GM12878 (cell line): ENCODE results near the gene NFKBIB. TPM values are rescaled to one million over a fixed set of nuclear protein-coding genes. Genes with fewer than 3 reads are reported as not detected.

ENCODE experiments used
- ATAC-seq: fragments of 200-7000 bp; cut with Tn5 transposase; 3 replicates; pipeline ENCODE4 v1.9.1; 2020; ENCODE audit warnings: mild to moderate bottlenecking, moderate library complexity
- BruUV-seq: library from RNA; stranded (reverse); fragments of 400-500 nt; replicated peaks from 2 replicates; lab custom pipeline; 2021; lab: Mats Ljungman, UMichigan
- CTCF ChIA-PET: fragments of 300-600 bp; sonication (Branson Sonifier 250); formaldehyde crosslinking; extraction: SDS; loops from one replicate; lab custom pipeline; 2021; ENCODE audit warnings: inconsistent platforms; lab: Yijun Ruan, JAX
- POLR2A ChIA-PET: fragments of 350-600 bp; formaldehyde crosslinking; extraction: SDS; loops from one replicate; lab custom pipeline; 2021; ENCODE audit warnings: inconsistent platforms; lab: Charles Lee
- RAD21 ChIA-PET: fragments of 300-600 bp; sonication (Branson Sonifier 250); formaldehyde crosslinking; loops from one replicate; lab custom pipeline; 2023; ENCODE audit warnings: antibody characterized with exemption; ENCODE audit not compliant: unreplicated experiment; lab: Charles Lee
- SMC1A ChIA-PET: fragments of 300-600 bp; sonication (Branson Sonifier 250); formaldehyde crosslinking; loops from one replicate; lab custom pipeline; 2023; ENCODE audit not compliant: unreplicated experiment, uncharacterized antibody; lab: Charles Lee
- DNase-seq: peaks from one replicate; pipeline ENCODE4 v3.0.0-alpha.2; 2011; ENCODE audit warnings: low read depth, low spot score
- FAIRE-seq: peaks from 3 replicates; lab custom pipeline; 2011; peaks lifted over from hg19 to GRCh38; lab: Jason Lieb, UNC
- H2AFZ ChIP-seq: 2 replicates; pipeline ENCODE4 v1.6.0; 2011; ENCODE audit warnings: low read depth, low read length, control low read depth; ENCODE audit not compliant: control insufficient read depth
- H3K27ac ChIP-seq: 2 replicates; pipeline ENCODE4 v1.5.1; 2011; ENCODE audit warnings: control low read depth; ENCODE audit not compliant: control insufficient read depth, insufficient read depth
- H3K27me3 ChIP-seq, 2 experiments: replicated peaks in 1 of 2; 2 replicates each; pipeline versions ENCODE4 v1.6.0 to v1.6.1; 2011; ENCODE audit warnings: low read length in 1 of 2; ENCODE audit not compliant: control insufficient read depth in 2 of 2, insufficient read depth in 2 of 2
- H3K36me3 ChIP-seq, 2 experiments: 2 replicates each; pipeline ENCODE4 v1.5.1; 2011; ENCODE audit warnings: low read length in 1 of 2; ENCODE audit not compliant: control insufficient read depth in 2 of 2, insufficient read depth in 2 of 2
- H3K4me1 ChIP-seq: 2 replicates; pipeline ENCODE4 v1.6.1; 2011; ENCODE audit warnings: mild to moderate bottlenecking, low read length, moderate library complexity, mixed read lengths; ENCODE audit not compliant: control insufficient read depth, insufficient read depth
- H3K4me2 ChIP-seq: 2 replicates; pipeline ENCODE4 v1.6.0; 2011; ENCODE audit warnings: control low read depth; ENCODE audit not compliant: control insufficient read depth, insufficient read depth
- H3K4me3 ChIP-seq: fragments of 200-600 bp; sonication (generic); 2 replicates; pipeline ENCODE4 v1.5.1; 2016
- H3K79me2 ChIP-seq: 2 replicates; pipeline ENCODE4 v1.6.0; 2011; ENCODE audit warnings: low read length; ENCODE audit not compliant: control insufficient read depth, insufficient read depth
- H3K9ac ChIP-seq: 2 replicates; pipeline ENCODE4 v1.8.0; 2011; ENCODE audit warnings: low read length, control low read depth, mixed read lengths; ENCODE audit not compliant: control insufficient read depth, insufficient read depth
- H3K9me3 ChIP-seq: replicated peaks from 3 replicates; pipeline ENCODE4 v1.5.1; 2011; ENCODE audit warnings: mild to moderate bottlenecking, low read length; ENCODE audit not compliant: control insufficient read depth, insufficient read depth
- H4K20me1 ChIP-seq: 2 replicates; pipeline ENCODE4 v1.6.0; 2011; ENCODE audit not compliant: control insufficient read depth, insufficient read depth
- BCL11A ChIP-seq: IDR thresholded peaks from 2 replicates; pipeline ENCODE4 v1.6.1; 2011; ENCODE audit warnings: low read depth, low read length
- CBFB ChIP-seq: IDR thresholded peaks from 2 replicates; pipeline ENCODE4 v1.6.1; 2016; ENCODE audit warnings: antibody characterized with exemption, low read depth
- EP300 ChIP-seq, 2 experiments: fragments of 150-350 bp in 1 of 2; IDR thresholded peaks; 2 replicates each; pipeline ENCODE4 v1.6.1; 2011 to 2012; ENCODE audit warnings: low read depth in 2 of 2, low read length in 2 of 2, borderline replicate concordance in 1 of 2, improper control_type of control experiment in 1 of 2, inconsistent platforms in 1 of 2; ENCODE audit not compliant: control insufficient read depth in 1 of 2
- EZH2 ChIP-seq: IDR thresholded peaks from 2 replicates; pipeline ENCODE4 v1.6.1; 2012; ENCODE audit warnings: low read depth, mild to moderate bottlenecking, control low read depth, inconsistent platforms, low read length, borderline replicate concordance; ENCODE audit not compliant: control insufficient read depth
- KDM1A ChIP-seq: fragments of 200-600 bp; sonication (generic); IDR thresholded peaks from 2 replicates; pipeline ENCODE4 v1.6.1; 2016; ENCODE audit warnings: borderline replicate concordance
- MEF2A ChIP-seq: IDR thresholded peaks from 2 replicates; pipeline ENCODE4 v1.6.1; 2011; ENCODE audit warnings: low read depth, mild to moderate bottlenecking, low read length, moderate library complexity; ENCODE audit not compliant: insufficient read depth
- NFIC ChIP-seq: IDR thresholded peaks from 2 replicates; pipeline ENCODE4 v1.6.1; 2012; ENCODE audit warnings: low read depth, mild to moderate bottlenecking, inconsistent platforms, low read length, moderate library complexity
- NFYB ChIP-seq: IDR thresholded peaks from 2 replicates; pipeline ENCODE4 v1.6.1; 2011; ENCODE audit warnings: low read depth, mild to moderate bottlenecking, low read length, improper control_type of control experiment, moderate library complexity; ENCODE audit not compliant: insufficient read depth
- PML ChIP-seq: IDR thresholded peaks from 2 replicates; pipeline ENCODE4 v1.6.1; 2012; ENCODE audit warnings: low read length, inconsistent platforms
- RB1 ChIP-seq: fragments of 450-650 bp; formaldehyde crosslinking; IDR thresholded peaks from 2 replicates; pipeline ENCODE4 v1.6.1; 2017; ENCODE audit warnings: mild to moderate bottlenecking, borderline replicate concordance
- SIN3A ChIP-seq: IDR thresholded peaks from 2 replicates; pipeline ENCODE4 v1.6.1; 2012; ENCODE audit warnings: low read depth, low read length, improper control_type of control experiment
- TCF12 ChIP-seq: IDR thresholded peaks from 2 replicates; pipeline ENCODE4 v1.6.1; 2011; ENCODE audit warnings: low read depth, mild to moderate bottlenecking, low read length
- WGBS: methylation state at CpG from one replicate; pipeline ENCODE4 v1.1.6; 2016; ENCODE audit warnings: low lambda C conversion rate; ENCODE audit not compliant: insufficient replicate concordance, insufficient coverage; ENCODE audit errors: missing lambda C conversion rate; 5-methylcytosine and 5-hydroxymethylcytosine counted together
- in situ Hi-C: fragments of 300-500 bp; cut with MboI; formaldehyde crosslinking; loops from 9 replicates; pipeline ENCODE4 v1.14.3; 2018; ENCODE audit warnings: mixed read lengths
- intact Hi-C: fragments of 100-400 bp; cut with micrococcal nuclease; formaldehyde crosslinking; loops from one replicate; pipeline ENCODE4 v1.14.2; 2022; ENCODE audit not compliant: unreplicated experiment
- polyA plus RNA-seq, 11 experiments: library from polyadenylated mRNA; depleted of rRNA in 4 of 11; unstranded in 6 of 11; stranded (reverse) in 5 of 11; fragments of >200 nt; fragmentation: Nextera tagmentation in 4 of 11; fragmentation: Illumina TruSeq in 1 of 11; extraction: Ambion mirVana in 4 of 11; extraction: Trizol in 1 of 11; gene quantifications; 1 replicate in 1 of 11; 2 replicates in 10 of 11; pipeline versions ENCODE4 v1.2.1 to v1.2.3, GENCODE V29; 2011 to 2016; ENCODE audit warnings: inconsistent platforms in 2 of 11, missing spikeins in 2 of 11, low read depth in 1 of 11
- total RNA-seq, 4 experiments: library from RNA; depleted of rRNA in 3 of 4; stranded (reverse); fragments of >200 nt in 3 of 4; fragmentation: Illumina TruSeq in 1 of 4; extraction: Trizol in 1 of 4; gene quantifications; 2 replicates each; pipeline versions ENCODE4 v1.2.1 to v1.2.3, GENCODE V29; 2013 to 2021
- TF ChIP-seq, protein P1 (sequence below): IDR thresholded peaks from 2 replicates; pipeline ENCODE4 v1.6.1; 2012; ENCODE audit warnings: low read depth, low read length, improper control_type of control experiment
- TF ChIP-seq, protein P2 (sequence below): fragments of 450-650 bp; formaldehyde crosslinking; IDR thresholded peaks from 2 replicates; pipeline ENCODE4 v1.5.0; 2022; ENCODE audit warnings: mild to moderate bottlenecking, missing genetic modification characterization
- TF ChIP-seq, protein P3 (sequence below): IDR thresholded peaks from 2 replicates; pipeline ENCODE4 v1.6.1; 2012; ENCODE audit warnings: low read depth, low read length, improper control_type of control experiment
- TF ChIP-seq, protein P4 (sequence below): fragments of 450-650 bp; IDR thresholded peaks from 2 replicates; pipeline ENCODE4 v1.6.1; 2017; ENCODE audit warnings: low read depth, mild to moderate bottlenecking, moderate library complexity

Gene NFKBIB
- total and polyA plus RNA-seq, 10 of the 15 experiments (the other 5 are each of a cell fraction or from before 2014, with no cell fraction given) = 1.2 to 60.9 (median 31.0) TPM

DNA sequence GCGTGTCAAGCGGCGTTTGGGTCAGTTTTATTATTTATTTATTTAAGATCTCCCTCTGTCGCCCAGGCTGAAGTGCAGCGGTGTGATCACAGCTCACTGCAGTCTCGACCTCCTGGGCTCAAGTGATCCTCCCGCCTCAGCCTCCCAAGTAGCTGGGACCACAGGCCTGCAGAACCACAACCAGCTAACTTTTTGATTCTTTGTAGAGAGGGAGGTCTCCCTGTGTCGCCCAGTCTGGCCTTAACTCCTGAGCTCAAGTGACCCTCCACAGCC is 31.7 kb downstream of the NFKBIB start:
- CTCF ChIA-PET = interaction anchor here (0.6 to 4.2 kb wide), 17 partner anchors 9 to 595 kb away, joined by 3 to 50 read pairs (median 8); partner anchors contain the start of genes NFKBIB, RINL and SIRT2
- no peaks in the 10 kb centered on the region for H4K20me1 ChIP-seq
- H3K9me3 ChIP-seq = peaks cover 4% of the 10 kb centered on the region; the same call in 1 of the 3 replicates
- POLR2A ChIA-PET = interaction anchor here (0.5 to 2.5 kb wide), 6 partner anchors 31 to 1034 kb away, joined by 3 to 9 read pairs (median 6); partner anchors contain the start of genes NFKBIB and SIRT2
- 5% methylated on average over 8 of the region's 8 CpGs for WGBS
- SMC1A ChIA-PET = interaction anchor here (1.0 to 2.8 kb wide), 4 partner anchors 9 to 529 kb away, joined by 4 to 18 read pairs (median 5); partner anchors contain the start of genes FAM98C, NFKBIB and SIRT2
- H3K27me3 ChIP-seq = no peaks in the 10 kb centered on the region
- H3K27ac ChIP-seq = peak overlapping the region; percentile 97
- H2AFZ ChIP-seq = no peak overlapping the region
- no TSS peak for BruUV-seq
- intact Hi-C loops = loop anchor here (2.0 to 5.0 kb wide), 4 partner anchors 64 to 529 kb away; partner anchors contain the start of gene FAM98C
- H3K4me3 ChIP-seq = peak overlapping the region; percentile 98
- in situ Hi-C loops = loop anchor here (5.0 kb wide), 1 partner anchor 199 kb away; no protein-coding TSS in a partner anchor
- RAD21 ChIA-PET = interaction anchor here (2.0 to 3.3 kb wide), 4 partner anchors 31 to 529 kb away, joined by 8 to 45 read pairs (median 15); partner anchors contain the start of genes EIF3K, FAM98C, MAP4K1 and NFKBIB
- ATAC-seq = no peak
- peak overlapping the region; percentile 91 for H3K9ac ChIP-seq
- peak overlapping the region; percentile 39 for H3K4me2 ChIP-seq
- H3K4me1 ChIP-seq = peaks cover 6% of the 10 kb centered on the region
- peaks cover 31% of the 10 kb centered on the region for H3K79me2 ChIP-seq
- no peak for FAIRE-seq
- no peak for DNase-seq
- H3K36me3 ChIP-seq = peaks cover 0 to 6% of the 10 kb centered on the region in 2 experiments; a peak in 2 of 4 replicates
- TF ChIP-seq NFIC = no peak
- TF ChIP-seq, protein P1, sequence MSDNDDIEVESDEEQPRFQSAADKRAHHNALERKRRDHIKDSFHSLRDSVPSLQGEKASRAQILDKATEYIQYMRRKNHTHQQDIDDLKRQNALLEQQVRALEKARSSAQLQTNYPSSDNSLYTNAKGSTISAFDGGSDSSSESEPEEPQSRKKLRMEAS = no peak
- TF ChIP-seq PML = no peak
- no peak for TF ChIP-seq BCL11A
- TF ChIP-seq CBFB = no peak
- TF ChIP-seq NFYB = no peak
- TF ChIP-seq TCF12 = no peak
- TF ChIP-seq SIN3A = no peak
- no peak for TF ChIP-seq KDM1A
- TF ChIP-seq, protein P2, sequence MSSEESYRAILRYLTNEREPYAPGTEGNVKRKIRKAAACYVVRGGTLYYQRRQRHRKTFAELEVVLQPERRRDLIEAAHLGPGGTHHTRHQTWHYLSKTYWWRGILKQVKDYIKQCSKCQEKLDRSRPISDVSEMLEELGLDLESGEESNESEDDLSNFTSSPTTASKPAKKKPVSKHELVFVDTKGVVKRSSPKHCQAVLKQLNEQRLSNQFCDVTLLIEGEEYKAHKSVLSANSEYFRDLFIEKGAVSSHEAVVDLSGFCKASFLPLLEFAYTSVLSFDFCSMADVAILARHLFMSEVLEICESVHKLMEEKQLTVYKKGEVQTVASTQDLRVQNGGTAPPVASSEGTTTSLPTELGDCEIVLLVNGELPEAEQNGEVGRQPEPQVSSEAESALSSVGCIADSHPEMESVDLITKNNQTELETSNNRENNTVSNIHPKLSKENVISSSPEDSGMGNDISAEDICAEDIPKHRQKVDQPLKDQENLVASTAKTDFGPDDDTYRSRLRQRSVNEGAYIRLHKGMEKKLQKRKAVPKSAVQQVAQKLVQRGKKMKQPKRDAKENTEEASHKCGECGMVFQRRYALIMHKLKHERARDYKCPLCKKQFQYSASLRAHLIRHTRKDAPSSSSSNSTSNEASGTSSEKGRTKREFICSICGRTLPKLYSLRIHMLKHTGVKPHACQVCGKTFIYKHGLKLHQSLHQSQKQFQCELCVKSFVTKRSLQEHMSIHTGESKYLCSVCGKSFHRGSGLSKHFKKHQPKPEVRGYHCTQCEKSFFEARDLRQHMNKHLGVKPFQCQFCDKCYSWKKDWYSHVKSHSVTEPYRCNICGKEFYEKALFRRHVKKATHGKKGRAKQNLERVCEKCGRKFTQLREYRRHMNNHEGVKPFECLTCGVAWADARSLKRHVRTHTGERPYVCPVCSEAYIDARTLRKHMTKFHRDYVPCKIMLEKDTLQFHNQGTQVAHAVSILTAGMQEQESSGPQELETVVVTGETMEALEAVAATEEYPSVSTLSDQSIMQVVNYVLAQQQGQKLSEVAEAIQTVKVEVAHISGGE = no peak
- TF ChIP-seq, protein P3, sequence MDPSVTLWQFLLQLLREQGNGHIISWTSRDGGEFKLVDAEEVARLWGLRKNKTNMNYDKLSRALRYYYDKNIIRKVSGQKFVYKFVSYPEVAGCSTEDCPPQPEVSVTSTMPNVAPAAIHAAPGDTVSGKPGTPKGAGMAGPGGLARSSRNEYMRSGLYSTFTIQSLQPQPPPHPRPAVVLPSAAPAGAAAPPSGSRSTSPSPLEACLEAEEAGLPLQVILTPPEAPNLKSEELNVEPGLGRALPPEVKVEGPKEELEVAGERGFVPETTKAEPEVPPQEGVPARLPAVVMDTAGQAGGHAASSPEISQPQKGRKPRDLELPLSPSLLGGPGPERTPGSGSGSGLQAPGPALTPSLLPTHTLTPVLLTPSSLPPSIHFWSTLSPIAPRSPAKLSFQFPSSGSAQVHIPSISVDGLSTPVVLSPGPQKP = no peak
- TF ChIP-seq RB1 = no peak
- no peak for TF ChIP-seq EP300 (IDR thresholded peaks at IDR 0.05; ENCODE audit: borderline replicate concordance in 1 of 2, control insufficient read depth in 1 of 2, low read depth in 2 of 2, low read length in 2 of 2)
- TF ChIP-seq MEF2A = no peak
- TF ChIP-seq EZH2 = no peak
- TF ChIP-seq, protein P4, sequence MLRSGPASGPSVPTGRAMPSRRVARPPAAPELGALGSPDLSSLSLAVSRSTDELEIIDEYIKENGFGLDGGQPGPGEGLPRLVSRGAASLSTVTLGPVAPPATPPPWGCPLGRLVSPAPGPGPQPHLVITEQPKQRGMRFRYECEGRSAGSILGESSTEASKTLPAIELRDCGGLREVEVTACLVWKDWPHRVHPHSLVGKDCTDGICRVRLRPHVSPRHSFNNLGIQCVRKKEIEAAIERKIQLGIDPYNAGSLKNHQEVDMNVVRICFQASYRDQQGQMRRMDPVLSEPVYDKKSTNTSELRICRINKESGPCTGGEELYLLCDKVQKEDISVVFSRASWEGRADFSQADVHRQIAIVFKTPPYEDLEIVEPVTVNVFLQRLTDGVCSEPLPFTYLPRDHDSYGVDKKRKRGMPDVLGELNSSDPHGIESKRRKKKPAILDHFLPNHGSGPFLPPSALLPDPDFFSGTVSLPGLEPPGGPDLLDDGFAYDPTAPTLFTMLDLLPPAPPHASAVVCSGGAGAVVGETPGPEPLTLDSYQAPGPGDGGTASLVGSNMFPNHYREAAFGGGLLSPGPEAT = no peak
